Astrocyte (in vitro differentiated cells and primary cell): Measurements from ENCODE around the gene OSTC.

Experiments
- EZH2 ChIP-seq: IDR thresholded peaks from 2 replicates; pipeline ENCODE4 v1.6.1; 2012; ENCODE audit warnings: mild to moderate bottlenecking, low read length, inconsistent platforms; ENCODE audit not compliant: insufficient read depth
- TF ChIP-seq, protein P1 (sequence below): IDR thresholded peaks from 2 replicates; pipeline ENCODE4 v1.5.1; 2011; ENCODE audit warnings: low read depth, mild to moderate bottlenecking, inconsistent platforms, low read length, moderate library complexity; ENCODE audit not compliant: insufficient read depth

DNA sequence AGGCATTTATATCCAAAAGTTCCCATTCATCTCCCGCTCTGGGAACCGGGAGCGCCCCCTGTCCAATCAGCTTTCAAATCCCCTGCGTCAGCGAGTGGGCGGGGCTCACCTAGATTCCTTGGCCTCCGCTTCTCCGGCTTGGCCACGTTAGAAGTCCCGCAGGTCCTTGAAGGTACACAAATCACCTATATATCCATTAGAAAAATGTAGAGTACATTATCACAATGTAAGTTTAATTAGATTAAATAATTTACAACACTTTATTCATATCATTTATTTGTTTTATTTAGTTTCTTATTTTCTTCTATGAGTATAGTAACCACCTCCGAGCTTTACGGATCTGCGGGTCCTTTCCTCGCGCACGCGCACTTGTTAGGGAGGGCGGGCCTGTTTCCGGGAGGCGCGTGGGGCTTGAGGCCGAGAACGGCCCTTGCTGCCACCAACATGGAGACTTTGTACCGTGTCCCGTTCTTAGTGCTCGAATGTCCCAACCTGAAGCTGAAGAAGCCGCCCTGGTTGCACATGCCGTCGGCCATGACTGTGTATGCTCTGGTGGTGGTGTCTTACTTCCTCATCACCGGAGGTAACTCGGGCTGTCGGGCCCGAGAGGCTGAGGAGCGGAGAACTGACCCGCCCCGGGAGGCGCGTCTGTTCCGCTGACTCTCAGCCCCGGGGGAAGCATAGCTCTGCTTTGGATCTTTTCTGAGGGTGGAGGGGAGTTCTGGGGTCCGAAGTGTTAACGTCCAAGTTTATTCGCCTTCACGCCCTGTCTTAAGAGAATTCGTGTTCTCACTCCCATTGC lies at the start of gene OSTC:
- TF ChIP-seq, protein P1, sequence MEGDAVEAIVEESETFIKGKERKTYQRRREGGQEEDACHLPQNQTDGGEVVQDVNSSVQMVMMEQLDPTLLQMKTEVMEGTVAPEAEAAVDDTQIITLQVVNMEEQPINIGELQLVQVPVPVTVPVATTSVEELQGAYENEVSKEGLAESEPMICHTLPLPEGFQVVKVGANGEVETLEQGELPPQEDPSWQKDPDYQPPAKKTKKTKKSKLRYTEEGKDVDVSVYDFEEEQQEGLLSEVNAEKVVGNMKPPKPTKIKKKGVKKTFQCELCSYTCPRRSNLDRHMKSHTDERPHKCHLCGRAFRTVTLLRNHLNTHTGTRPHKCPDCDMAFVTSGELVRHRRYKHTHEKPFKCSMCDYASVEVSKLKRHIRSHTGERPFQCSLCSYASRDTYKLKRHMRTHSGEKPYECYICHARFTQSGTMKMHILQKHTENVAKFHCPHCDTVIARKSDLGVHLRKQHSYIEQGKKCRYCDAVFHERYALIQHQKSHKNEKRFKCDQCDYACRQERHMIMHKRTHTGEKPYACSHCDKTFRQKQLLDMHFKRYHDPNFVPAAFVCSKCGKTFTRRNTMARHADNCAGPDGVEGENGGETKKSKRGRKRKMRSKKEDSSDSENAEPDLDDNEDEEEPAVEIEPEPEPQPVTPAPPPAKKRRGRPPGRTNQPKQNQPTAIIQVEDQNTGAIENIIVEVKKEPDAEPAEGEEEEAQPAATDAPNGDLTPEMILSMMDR = no peak
- TF ChIP-seq EZH2 = no peak
